K562 (cell line): Measurements from ENCODE around the gene SHC1. TPM values are rescaled to one million over a fixed set of nuclear protein-coding genes. Genes with fewer than 3 reads are reported as not detected.

Source experiments
- CAMTA2 ChIP-seq: fragments of 250-450 bp; sonication (Bioruptor Pico); conservative IDR thresholded peaks from 2 replicates; pipeline ENCODE4 v1.5.1; 2022
- CREBBP ChIP-seq: IDR thresholded peaks from one replicate; pipeline ENCODE4 v1.6.1; 2012; ENCODE audit warnings: low read depth, mild to moderate bottlenecking, control low read depth, inconsistent platforms, low read length
- DNMT1 ChIP-seq: fragments of 450-650 bp; IDR thresholded peaks from 2 replicates; pipeline ENCODE4 v1.6.1; 2016; ENCODE audit warnings: antibody characterized with exemption, mild to moderate bottlenecking
- E2F3 ChIP-seq: fragments of 250-450 bp; sonication (Bioruptor Pico); IDR thresholded peaks from 2 replicates; pipeline ENCODE4 v1.4.0; 2020; ENCODE audit warnings: mild to moderate bottlenecking
- FOS ChIP-seq: IDR thresholded peaks from 3 replicates; pipeline ENCODE4 v1.6.1; 2011; ENCODE audit not compliant: insufficient read length; ENCODE audit errors: extremely low read depth
- GTF2E2 ChIP-seq: fragments of 200-800 bp; sonication (Bioruptor generic); IDR thresholded peaks from 2 replicates; pipeline ENCODE4 v1.6.1; 2016; ENCODE audit warnings: missing genetic modification characterization, missing compliant biosample characterization
- HOMEZ ChIP-seq: fragments of 250-450 bp; sonication (Bioruptor Pico); IDR thresholded peaks from 2 replicates; pipeline ENCODE4 v1.4.0; 2020; ENCODE audit warnings: mild to moderate bottlenecking, moderate library complexity
- KAT2B ChIP-seq: IDR thresholded peaks from one replicate; pipeline ENCODE4 v1.6.1; 2012; ENCODE audit warnings: low read depth, mild to moderate bottlenecking, control low read depth, inconsistent platforms, low read length, moderate library complexity
- KDM5B ChIP-seq: fragments of 200-600 bp; sonication (generic); IDR thresholded peaks from 2 replicates; pipeline ENCODE4 v1.6.1; 2012; ENCODE audit warnings: low read depth, mild to moderate bottlenecking, moderate library complexity, low read length, control low read depth, inconsistent platforms; ENCODE audit not compliant: insufficient replicate concordance
- KLF16 ChIP-seq: IDR thresholded peaks from 2 replicates; pipeline ENCODE4 v1.6.1; 2016; ENCODE audit warnings: antibody characterized with exemption
- PHB2 ChIP-seq: fragments of 450-650 bp; IDR thresholded peaks from 2 replicates; pipeline ENCODE4 v1.6.1; 2017; ENCODE audit warnings: low read depth
- PYGO2 ChIP-seq: fragments of 450-650 bp; IDR thresholded peaks from 2 replicates; pipeline ENCODE4 v1.6.1; 2016; ENCODE audit warnings: mild to moderate bottlenecking, missing genetic modification characterization, moderate library complexity, missing compliant biosample characterization
- SLC30A9 ChIP-seq: fragments of 250-450 bp; sonication (Bioruptor Pico); IDR thresholded peaks from 2 replicates; pipeline ENCODE4 v1.8.0; 2022; ENCODE audit warnings: mild to moderate bottlenecking, moderate library complexity
- SMARCC2 ChIP-seq: fragments of 450-650 bp; IDR thresholded peaks from 2 replicates; pipeline ENCODE4 v1.6.1; 2017; ENCODE audit warnings: antibody characterized with exemption, moderate library complexity, mild to moderate bottlenecking, low read depth
- TAL1 ChIP-seq: fragments of 450-650 bp; IDR thresholded peaks from 2 replicates; pipeline ENCODE4 v1.6.1; 2016; ENCODE audit warnings: mild to moderate bottlenecking
- VEZF1 ChIP-seq: fragments of 200-800 bp; sonication (Bioruptor generic); IDR thresholded peaks from 2 replicates; pipeline ENCODE4 v1.6.1; 2017; ENCODE audit warnings: missing genetic modification characterization, missing compliant biosample characterization
- ZBED1 ChIP-seq: IDR thresholded peaks from 2 replicates; pipeline ENCODE4 v1.6.1; 2014
- ZBTB34 ChIP-seq: fragments of 250-450 bp; sonication (Bioruptor Pico); IDR thresholded peaks from 2 replicates; pipeline ENCODE4 v1.8.0; 2021; ENCODE audit warnings: mild to moderate bottlenecking, moderate library complexity
- ZBTB8A ChIP-seq: fragments of 450-650 bp; IDR thresholded peaks from 2 replicates; pipeline ENCODE4 v1.6.1; 2018; ENCODE audit warnings: mild to moderate bottlenecking, moderate library complexity; ENCODE audit not compliant: partially characterized antibody
- ZBTB9 ChIP-seq: fragments of 450-650 bp; formaldehyde crosslinking; IDR thresholded peaks from 2 replicates; pipeline ENCODE4 v1.4.0; 2020; ENCODE audit warnings: mild to moderate bottlenecking, moderate library complexity
- ZKSCAN8 ChIP-seq: fragments of 200-800 bp; sonication (Bioruptor generic); IDR thresholded peaks from 2 replicates; pipeline ENCODE4 v1.6.1; 2016; ENCODE audit warnings: missing genetic modification characterization, missing compliant biosample characterization
- ZNF436 ChIP-seq: fragments of 250-450, 450-650 bp; sonication (Bioruptor Pico); formaldehyde crosslinking; IDR thresholded peaks from 2 replicates; pipeline ENCODE4 v1.7.0; 2020; ENCODE audit warnings: mild to moderate bottlenecking
- ZNF445 ChIP-seq: fragments of 250-450 bp; sonication (Bioruptor Pico); IDR thresholded peaks from 2 replicates; pipeline ENCODE4 v1.4.0; 2020; ENCODE audit warnings: low read depth, mild to moderate bottlenecking, moderate library complexity
- ZNF644 ChIP-seq: fragments of 200-800 bp; sonication (Bioruptor generic); IDR thresholded peaks from 2 replicates; pipeline ENCODE4 v1.6.1; 2016; ENCODE audit warnings: low read depth, missing genetic modification characterization, missing compliant biosample characterization
- polyA plus RNA-seq, 8 experiments: library from polyadenylated mRNA; depleted of rRNA in 4 of 8; stranded (reverse) in 5 of 8; unstranded in 3 of 8; fragments of >200 nt; fragmentation: Nextera tagmentation in 2 of 8; fragmentation: Illumina TruSeq in 1 of 8; extraction: Ambion mirVana in 2 of 8; extraction: Trizol in 1 of 8; gene quantifications; 2 replicates each; pipeline versions ENCODE4 v1.2.1 to v1.2.3, GENCODE V29; 2011 to 2014; ENCODE audit warnings: inconsistent platforms in 1 of 8, missing spikeins in 1 of 8
- total RNA-seq, 7 experiments: library from RNA; depleted of rRNA in 6 of 7; stranded (reverse); fragments of >200 nt in 6 of 7; fragmentation: Illumina TruSeq in 2 of 7; extraction: Trizol in 2 of 7; gene quantifications; 2 replicates each; pipeline versions ENCODE4 v1.2.1 to v1.2.3, GENCODE V29; 2011 to 2021; ENCODE audit warnings: low replicate concordance in 1 of 7

SHC1 gene
- total and polyA plus RNA-seq, 9 of the 15 experiments (the other 6 are each of a cell fraction or from before 2014, with no cell fraction given), result 4.1 to 113 (median 51.9) TPM

- no peak for TF ChIP-seq ZBTB9 (CRISPR knock-in tag)
- no peak for TF ChIP-seq HOMEZ (CRISPR knock-in tag)
- TF ChIP-seq VEZF1, result no peak
- no peak for TF ChIP-seq ZNF436 (CRISPR knock-in tag)
- no peak for TF ChIP-seq TAL1
- TF ChIP-seq SLC30A9 (CRISPR knock-in tag), result no peak
- no peak for TF ChIP-seq CREBBP
- TF ChIP-seq GTF2E2 (tag), result no peak
- TF ChIP-seq ZNF644 (tag), result no peak
- TF ChIP-seq PHB2, result no peak
- TF ChIP-seq ZBTB34 (CRISPR knock-in tag), result no peak
- no peak for TF ChIP-seq ZKSCAN8
- no peak for TF ChIP-seq ZNF445
- TF ChIP-seq ZBTB8A, result no peak
- peak; percentile 71 for TF ChIP-seq E2F3 (CRISPR knock-in tag)
- no peak for TF ChIP-seq SMARCC2
- TF ChIP-seq PYGO2, result peak; percentile 51; the same call in 1 of the 2 replicates
- TF ChIP-seq KLF16, result no peak
- TF ChIP-seq CAMTA2 (CRISPR knock-in tag), result no peak
- no peak for TF ChIP-seq KDM5B
- TF ChIP-seq DNMT1, result no peak
- TF ChIP-seq FOS, result no peak
- TF ChIP-seq ZBED1, result no peak
- TF ChIP-seq KAT2B, result no peak
Observed at GRCh38 chr1:154935749-154936554, 34.6 kb downstream of the SHC1 start (continued).
